Measurements from ENCODE around the gene CASZ1.

The CASZ1 gene

DNA sequence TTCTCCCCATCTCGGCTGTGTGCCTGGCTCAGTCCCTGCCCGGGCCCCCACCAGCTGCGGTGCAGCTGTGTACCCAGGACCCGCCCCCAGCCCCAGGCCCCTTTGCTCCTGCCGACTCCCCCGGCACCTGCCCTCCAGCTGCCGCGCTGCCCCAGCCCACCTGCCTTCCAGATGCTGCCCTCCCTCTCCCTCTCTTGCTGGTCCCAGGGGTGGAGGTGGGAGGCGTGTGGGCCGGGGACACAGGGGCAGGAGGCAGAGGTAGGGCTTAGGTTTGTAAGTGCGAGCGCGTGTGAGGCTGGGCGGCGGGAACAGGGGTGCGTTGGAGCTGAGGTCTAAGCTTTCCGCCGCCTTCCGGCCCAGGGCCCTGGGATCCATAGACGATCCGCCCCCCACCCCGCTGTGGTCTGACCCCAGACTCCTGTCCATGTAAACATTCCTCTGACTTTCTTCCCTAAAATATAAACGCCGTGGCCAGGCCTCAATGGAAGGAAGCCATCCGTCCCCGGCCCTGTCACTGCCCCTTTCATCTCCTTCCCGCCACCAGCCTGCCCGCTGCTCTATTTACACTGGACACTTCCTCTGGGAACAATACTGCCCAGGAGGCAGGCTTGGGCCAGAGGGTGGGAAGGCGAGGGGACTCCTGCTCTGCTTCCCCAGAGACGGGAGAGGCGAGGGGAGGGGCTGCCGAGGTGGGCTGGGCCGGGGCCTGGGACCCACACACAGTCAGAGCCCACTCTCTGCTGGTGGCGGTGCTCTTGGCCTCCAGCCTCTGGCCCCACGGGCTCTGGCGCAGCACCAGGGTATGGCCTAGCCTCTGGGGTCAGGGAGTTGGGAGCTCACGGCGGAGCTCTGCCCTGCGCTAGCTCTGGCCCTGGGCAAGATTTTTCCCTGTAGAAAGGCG lies 128.3 kb downstream of the CASZ1 start:
- no peak for FAIRE-seq

DNA sequence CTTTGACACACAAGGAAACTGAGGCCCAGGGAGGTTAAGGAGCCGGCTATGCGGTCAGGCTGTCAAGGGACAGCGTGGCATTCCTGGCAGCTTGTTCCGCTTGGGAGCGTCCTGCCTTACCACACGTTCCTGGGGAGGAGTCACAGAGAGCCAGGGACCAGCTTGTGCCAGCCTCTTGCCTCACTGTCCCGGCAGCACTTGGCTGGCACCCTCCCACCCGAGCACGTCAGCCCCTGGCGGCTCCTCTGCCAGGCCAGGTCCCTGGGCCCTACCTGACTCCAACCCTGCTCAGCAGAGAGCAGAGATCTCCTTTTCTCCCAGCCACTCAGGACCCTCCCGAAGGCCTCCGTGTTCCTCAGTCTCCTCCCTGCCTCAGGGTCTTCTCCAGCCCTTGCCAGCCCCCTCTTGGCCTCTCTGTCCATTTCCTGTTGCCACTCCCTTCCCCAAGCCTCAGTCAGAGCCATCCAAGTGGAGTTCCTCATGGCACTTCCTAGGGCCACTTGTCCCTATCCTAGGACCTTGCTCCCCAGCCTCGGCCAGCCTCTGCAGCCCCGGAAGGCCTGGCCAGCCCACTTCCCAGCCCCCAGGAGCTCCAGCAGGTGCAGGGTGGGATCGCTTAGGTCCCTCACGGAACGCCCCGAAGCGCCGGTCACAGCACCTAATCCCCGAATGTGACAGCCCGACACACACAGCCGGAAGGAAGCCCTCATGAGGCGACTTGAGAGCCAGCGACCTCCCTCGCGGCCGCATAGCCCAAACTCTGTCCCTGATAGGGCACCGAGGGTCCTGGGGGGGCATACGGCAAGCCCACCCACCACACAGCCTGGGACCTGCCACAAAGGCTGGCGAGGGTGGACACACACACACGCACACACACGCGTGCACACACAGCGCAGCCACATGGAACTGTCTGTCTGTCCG lies 130.3 kb downstream of the CASZ1 start:
- FAIRE-seq, result no peak

DNA sequence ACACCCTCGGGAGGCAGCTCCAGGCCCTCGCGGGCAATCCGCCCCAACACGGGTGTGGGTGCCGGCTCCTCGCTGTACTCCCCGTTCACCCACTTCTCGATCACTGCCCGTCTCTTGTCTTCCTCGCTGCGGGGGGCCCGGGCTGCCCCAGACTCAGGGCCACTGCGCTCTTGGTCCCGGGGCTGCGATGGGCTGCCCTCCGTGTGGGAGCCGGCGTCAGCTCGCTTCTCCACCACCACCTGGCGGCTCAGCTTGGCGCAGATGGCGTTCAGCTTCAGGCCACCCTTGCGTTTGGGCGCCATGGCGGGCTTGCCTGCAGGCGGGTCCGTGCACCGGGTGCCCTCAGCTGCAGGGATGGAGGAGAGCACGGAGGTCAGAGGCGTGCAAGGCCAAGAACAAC lies 131.2 kb downstream of the CASZ1 start:
- FAIRE-seq, result no peak

DNA sequence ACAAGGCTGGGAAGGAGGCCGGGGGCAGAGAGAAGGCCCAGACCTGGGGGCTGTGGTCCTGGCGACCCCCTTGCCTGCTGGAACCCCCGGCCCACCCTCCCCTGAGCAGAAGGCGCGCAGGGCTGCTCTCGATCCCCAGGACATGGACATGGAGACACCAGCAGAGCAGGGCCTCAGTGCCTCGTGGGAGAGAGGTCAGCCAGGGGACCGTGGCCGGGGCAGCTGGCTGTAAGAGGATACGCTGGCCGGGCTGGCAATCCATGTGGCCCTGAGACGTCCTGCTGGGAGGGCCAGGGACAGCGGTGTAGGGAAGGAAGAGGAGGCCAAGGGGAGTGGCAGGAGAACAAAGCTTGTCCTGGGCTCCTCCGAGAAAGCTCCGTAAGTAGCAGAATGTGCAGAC lies 132.2 kb downstream of the CASZ1 start:
- FAIRE-seq, result no peak

DNA sequence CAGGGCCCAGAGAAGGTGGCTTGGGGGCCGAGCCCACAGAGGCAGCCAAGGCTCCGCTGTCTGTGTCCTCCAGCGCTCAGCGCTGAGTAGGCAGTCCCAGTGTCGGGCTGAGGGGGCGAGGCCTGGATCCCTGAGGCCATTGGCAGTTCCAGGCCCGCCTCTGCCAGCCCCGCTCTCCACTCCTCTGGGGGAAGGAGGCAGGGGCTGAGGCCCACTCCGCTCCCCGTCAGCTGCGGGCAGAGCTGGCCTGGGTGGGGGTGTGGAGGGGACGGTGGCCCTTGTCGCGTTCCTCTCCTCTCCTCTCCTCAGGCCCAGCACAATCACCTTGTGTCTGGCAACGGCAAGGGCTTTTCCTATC lies 132.8 kb downstream of the CASZ1 start:
- no peak for FAIRE-seq

DNA sequence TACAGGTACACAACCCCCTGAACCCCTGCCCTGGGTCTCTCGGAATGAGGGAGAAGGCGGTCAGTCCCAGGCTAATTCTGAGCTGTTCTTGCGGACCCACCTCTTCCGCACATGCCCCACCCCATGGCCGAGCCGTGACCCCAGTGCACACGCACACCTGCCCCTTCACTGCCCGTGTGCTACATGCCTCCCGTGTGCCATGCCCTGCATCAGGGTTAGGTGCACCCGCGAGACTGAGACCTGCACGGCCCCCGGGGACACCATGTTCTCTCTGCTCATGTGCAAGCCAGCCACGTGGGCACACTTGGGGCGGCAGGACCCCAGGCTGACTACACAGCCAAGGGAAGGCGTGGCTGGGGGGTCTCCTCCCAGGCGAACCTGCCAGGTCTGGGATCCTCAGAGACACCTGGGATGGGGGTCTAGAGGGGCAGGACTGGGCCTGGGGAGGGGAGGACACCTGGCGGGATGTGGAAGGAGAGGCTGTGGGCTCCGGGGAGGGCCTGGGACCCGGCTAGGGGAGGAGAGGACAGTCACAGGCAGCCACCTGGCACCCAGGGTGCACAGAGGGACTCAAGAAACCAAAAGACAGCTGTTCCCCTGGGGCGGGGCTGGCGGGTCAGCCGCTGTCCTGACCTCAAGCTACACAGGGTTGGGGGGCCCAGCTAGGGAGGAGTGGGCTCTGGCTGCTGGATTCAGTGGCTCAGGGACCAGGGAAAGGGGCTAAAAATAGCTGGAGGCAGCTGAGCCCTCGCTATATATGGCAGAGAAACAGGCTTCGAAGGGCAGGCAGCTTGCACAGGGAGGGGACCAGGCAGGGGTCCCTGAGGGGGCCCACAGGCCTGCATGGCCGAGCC lies 133.4 kb downstream of the CASZ1 start:
- FAIRE-seq, result no peak

DNA sequence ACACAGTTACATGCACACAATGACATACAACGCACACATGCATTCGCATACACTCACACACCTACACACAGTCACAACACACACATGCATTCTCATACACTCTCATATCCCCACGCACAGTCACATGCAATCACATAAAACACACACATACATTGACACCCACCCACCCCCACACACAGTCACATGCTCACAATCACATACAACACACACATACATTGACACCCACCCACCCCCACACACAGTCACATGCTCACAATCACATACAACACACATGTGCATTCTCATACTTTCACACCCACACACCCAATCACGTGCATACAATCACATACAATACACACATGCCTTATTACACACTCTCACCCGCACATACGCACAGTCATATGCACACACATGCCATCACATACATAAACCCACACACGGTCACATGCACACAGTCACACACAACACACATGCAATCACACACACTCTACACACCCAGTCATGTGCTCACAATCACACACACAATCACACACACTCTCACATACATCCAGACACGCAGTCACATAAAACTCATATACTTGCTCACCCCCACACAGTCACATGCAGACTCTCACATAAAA lies 134.3 kb downstream of the CASZ1 start:
- FAIRE-seq, result no peak

DNA sequence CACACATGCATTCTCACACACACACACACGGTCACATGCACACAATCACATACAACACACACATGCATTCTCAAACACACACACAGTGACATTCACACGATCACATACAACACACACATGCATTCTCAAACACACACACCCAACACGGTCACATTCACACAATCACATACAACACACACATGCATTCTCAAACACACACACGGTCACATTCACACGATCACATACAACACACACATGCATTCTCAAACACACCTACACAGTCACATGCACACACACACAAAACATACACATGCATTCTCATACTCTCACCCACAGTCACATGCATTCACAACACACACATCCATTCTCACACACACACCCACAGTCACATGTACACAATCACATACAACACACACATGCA lies 135.0 kb downstream of the CASZ1 start:
- FAIRE-seq, result no peak

DNA sequence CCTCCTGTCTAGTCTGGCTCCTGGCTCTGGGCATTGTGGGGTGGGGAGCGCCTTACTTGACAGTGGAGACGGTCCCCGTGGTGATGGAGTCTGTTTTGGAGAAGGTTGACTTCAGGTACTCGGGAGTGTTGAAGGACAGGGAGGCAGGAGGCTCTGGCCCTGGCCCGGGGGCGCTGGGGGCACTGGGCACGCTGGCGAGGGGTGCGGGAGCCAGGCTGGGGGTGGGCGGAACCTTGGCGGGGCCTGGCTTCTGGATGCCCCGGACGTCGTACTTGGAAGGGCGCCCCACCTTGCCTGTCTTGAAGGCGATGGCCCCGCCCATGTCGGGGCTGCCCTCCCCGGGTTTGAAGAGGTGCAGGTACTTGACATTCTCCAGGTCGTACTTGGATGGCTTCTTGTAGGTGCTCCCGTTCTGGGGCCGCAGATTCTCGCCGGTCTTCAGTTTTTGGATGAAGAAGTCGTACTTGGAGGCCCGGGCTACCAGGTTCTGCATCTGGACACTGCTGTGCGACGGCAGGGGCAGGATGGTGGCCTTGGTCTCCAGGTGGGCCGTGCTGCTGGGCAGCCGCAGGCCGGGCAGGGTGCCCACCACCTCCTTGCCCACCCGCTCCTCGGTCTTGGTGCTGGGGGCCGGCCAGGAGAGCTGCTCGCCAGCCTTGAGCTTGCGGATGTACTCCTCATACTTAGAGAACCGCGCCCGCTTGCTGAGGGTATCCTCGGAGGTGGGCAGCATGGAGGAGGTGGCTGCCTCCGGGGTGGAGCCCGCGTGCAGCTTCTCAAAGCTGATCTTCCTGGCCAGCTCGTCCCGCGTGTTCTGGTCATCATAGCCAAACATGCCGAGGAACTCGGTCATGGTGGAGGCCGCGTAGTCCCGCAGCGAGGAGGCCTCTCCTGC lies 136.6 kb downstream of the CASZ1 start:
- no peak for FAIRE-seq

DNA sequence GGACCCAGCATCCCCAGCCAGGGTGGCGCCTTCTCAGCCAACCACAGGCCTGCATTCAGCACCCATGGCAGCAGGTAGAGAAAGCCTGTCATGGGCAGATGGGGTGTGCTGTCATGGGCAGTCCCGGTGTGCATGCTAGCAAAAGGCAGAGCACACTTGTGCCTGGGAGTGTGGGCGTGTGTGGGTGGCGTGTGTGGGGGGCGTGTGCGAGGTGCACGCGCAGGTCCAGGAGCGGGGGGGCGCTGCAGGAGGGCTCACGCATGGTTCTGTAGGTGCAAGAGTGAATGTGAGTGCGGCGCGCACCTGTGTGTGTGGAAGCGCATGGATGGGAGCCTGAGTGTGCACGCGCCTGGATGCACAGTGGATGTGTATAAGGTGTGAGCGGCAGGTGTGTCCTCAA lies 137.2 kb downstream of the CASZ1 start:
- no peak for FAIRE-seq

DNA sequence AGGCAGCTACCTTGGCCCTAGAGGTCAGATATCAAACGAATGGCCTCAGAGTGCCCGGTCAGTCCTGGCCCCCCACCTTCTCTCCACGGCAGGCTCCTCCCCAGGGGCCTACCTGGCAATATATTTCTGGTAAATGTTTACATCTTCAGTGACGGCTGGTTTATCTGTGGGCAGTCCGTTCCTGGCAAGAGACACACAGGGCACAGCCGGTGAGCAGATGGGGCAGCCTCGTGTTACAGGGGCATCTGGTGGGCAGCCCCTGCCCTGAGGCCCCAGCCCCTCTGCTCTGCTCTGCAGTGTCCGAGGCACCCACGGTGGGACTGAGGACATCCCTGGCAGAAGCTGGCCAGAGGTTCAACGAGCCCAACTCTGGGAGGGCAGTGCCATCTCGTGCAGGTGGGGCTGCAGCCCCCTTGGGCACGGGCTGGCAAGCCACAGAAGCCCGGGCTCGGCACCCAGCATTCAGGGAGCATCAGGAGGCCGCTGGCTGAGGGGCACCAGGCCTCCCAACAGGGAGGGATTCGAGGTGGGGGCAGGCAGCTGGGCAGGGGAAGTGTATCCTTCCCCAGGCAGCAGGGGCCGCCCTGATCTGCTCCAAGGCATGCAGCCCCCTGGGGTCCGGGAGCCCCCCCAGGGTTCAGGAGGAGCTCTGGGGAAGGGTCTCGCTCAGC lies 137.9 kb downstream of the CASZ1 start:
- FAIRE-seq, result no peak

DNA sequence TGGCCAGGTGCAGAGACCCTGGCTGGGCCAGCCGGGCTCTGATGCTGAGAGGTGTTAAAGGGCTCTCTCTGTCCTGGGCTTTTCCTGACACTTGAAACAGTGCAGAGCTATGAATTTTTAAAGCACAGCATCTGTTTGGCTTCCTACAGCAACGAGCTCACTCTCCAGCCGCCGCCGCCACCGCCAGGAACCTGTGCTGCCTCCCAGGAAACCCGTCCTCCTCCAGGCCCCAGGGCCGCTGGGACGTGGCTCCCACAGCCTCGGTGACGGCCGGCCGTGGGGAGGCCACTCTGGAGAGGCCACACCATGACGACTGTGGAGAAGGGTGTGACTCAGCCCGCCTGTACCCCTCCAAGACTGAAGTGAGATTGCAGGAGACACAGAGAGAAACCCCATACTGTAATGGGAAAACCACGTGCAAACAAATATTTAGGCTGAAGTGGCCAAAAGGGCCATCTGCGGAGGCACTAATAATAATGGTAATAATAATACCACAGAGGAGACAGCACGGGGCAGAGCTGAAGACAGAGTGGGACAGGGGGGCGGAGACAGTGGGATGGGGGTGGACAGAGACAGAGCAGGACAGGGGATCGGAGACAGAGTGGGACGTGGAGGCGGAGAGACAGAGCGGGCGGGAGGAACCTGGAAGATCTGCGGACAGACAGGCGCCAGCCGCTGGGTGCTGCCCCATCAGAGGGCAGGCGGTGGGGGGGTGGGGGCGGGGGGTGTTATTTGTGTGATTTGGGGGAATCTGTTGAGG lies 139.2 kb downstream of the CASZ1 start:
- no peak for FAIRE-seq

DNA sequence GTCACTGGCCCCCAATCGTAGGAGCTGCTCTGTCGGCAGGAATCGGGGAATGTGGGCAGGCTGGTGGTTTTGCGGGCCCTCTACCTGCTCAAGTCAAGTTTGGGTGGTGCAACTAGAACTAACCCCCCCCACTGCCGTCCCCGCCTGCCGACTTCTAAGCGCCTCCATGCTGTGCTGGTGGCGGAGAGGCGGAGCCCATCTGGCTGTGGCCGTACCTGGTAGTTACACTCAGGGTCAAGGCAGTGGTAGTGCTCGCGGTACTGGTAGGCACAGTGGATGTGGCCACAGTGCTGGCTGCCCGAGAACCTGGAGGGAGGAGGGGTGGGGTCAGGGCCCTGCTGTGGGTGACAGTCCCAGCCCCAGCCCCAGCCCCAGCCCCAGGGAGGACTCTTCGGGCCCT lies 140.0 kb downstream of the CASZ1 start:
- FAIRE-seq, result no peak

DNA sequence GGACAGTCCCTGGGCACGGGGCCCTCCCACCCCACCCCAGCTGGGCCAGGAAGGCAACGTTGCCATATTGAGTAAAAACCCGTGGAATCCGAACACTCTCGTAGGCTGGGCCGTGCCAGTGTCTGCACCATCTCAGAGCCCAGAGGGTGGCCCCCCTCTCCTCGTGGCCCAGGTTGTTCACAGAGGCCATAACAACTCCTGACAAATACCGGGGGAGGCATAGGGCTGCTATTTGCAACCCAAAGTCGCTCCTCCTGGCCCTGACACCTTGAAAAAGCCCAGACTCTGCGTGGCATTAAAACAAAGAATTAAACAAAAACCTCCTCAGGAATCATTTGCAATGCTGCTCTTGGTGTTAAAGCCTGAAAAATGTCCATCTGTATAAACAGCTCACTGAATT lies 141.4 kb downstream of the CASZ1 start:
- no peak for FAIRE-seq

DNA sequence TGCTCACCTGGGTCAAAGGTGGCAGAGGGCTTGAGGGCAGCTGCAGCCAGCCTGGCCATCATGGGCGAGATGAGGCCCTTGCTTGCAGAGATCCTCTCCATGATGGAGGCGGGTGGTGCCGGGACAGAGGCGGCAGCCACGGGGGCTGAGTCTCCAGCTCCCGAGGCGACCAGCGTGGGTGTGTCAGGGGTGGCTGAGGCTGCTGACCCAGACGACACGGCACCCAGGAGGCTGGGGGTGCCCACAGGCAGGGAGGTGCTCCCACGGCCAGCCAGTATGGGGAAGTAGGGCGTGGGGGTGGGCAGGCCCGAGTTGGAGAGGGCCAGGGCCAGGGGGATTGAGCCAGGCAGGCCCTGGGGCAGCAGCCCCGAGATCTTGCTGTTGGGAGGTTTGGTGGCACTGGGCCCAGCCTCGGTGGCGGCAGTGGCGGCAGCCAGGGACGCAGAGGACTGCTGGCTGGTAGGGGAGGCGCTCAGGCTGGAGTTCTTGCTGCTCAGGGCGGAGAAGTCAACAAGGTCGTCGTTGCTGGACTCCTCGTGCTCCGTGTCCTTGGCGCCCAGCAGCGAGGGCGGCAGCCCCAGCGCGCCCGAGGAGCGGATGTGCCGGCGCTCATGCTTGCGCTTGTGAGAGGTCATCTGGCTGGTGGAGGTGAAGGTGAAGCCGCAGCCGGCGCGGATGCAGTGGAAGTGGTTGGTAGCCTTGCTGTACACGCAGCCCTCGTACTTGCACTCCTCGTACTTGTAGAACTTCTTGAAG lies 142.9 kb downstream of the CASZ1 start:
- no peak for FAIRE-seq

DNA sequence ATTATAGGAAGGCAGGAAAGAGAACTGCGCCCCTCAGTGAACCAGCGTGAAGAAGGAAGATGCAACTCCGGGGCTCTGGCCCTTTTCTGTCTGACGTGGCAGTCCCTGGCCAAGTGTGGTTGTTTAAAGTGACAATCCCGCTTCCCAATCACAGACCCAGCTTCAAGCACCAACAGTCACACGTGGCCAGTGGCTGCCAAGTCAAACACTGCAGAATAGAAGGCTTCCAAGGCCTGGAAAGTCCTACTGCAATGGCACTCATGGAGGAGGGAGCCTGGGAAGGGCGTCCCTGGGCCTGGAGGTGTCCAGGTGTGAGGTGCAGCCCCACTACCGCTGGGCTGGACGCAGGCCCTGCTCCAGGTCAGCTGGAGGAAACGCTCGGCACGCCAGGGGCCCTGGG lies 143.8 kb downstream of the CASZ1 start:
- no peak for FAIRE-seq

DNA sequence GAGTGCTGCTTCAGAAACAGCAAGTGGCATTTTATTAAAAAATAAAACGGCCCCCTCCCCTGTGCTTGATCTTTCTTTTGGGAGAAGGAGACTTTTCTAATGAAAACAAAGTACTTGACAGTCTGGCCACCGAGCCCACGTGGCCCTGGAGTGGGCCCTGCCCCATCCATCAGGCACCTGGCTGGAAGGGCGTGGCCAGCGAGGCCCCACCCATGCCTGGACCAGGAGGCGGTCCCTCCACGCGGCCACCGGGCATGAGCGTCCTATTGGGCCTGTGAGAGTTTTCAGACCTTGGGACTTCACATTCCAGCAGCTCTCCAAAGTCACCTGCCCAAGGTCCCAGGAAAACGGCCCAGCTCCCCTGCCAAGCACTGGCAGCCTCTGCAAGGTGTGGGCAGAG lies 144.7 kb downstream of the CASZ1 start:
- no peak for FAIRE-seq

DNA sequence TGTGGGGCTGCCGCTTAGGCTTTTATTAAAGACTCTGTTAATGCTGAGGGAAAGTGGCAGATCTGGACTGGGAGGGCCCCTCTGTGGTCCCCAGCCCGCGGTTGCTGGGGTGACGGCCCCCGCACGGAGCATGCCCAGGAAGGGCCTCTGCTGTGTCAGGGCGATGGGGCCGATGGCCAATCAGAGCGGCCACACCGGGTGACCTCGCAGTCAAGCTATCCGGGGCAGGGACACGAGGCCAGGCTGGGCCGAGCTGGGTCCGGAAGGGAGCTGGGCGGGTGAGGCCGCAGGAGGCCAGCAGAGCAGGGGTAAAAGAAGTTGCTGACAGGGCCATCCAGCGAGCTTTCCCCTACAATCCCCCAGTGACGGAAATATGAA lies 145.1 kb downstream of the CASZ1 start:
- FAIRE-seq, result no peak
